Mesothelial cell of epicardium (in vitro differentiated cells): ENCODE results near the gene PDIA5. TPM values are rescaled to one million over a fixed set of nuclear protein-coding genes. Genes with fewer than 3 reads are reported as not detected.
A peak's percentile ranks its signal among the peaks of the same experiment; 100 is the strongest.

Experiments used
- DNase-seq, 2 experiments: peaks; one replicate each; pipeline ENCODE4 v3.0.0; 2021; ENCODE audit warnings: low spot score in 2 of 2; ENCODE audit not compliant: unreplicated experiment in 2 of 2
- H3K27ac Mint-ChIP-seq: 2 replicates; pipeline ENCODE4 v1.8.0; 2021; ENCODE audit warnings: mixed read lengths
- H3K27me3 Mint-ChIP-seq: 2 replicates; pipeline ENCODE4 v1.8.0; 2021; ENCODE audit warnings: low read depth, mixed read lengths
- H3K36me3 Mint-ChIP-seq: 2 replicates; pipeline ENCODE4 v1.8.0; 2021; ENCODE audit warnings: mixed read lengths
- H3K4me1 Mint-ChIP-seq: 2 replicates; pipeline ENCODE4 v1.8.0; 2021; ENCODE audit warnings: mixed read lengths
- H3K4me3 Mint-ChIP-seq: 2 replicates; pipeline ENCODE4 v1.8.0; 2021; ENCODE audit warnings: mild to moderate bottlenecking, moderate library complexity, mixed read lengths
- H3K9me3 Mint-ChIP-seq: 2 replicates; pipeline ENCODE4 v1.8.0; 2021; ENCODE audit warnings: mixed read lengths
- CTCF ChIP-seq: fragments of 200-600 bp; sonication (generic); IDR thresholded peaks from one replicate; pipeline ENCODE4 v1.5.0; 2021; ENCODE audit warnings: antibody characterized with exemption; ENCODE audit not compliant: unreplicated experiment
- total RNA-seq: library from RNA; stranded (reverse); gene quantifications from 3 replicates; pipeline ENCODE4 v1.2.1, GENCODE V29; 2021

The PDIA5 gene
- total RNA-seq, 1 donor from 2014 or later = 19.1 TPM

- TF ChIP-seq CTCF = no peak
- no peaks in the 10 kb centered on the region for H3K27me3 Mint-ChIP-seq
- H3K4me1 Mint-ChIP-seq = peaks cover 22% of the 10 kb centered on the region
- H3K4me3 Mint-ChIP-seq = no peak overlapping the region
- H3K27ac Mint-ChIP-seq = no peak overlapping the region
- peaks cover 2% of the 10 kb centered on the region for H3K36me3 Mint-ChIP-seq
- H3K9me3 Mint-ChIP-seq = no peaks in the 10 kb centered on the region
- no peak for DNase-seq
These were observed 29.3 kb downstream of the PDIA5 start for GRCh38 chr3:123096126-123096525.

- peaks cover 2% of the 10 kb centered on the region for H3K36me3 Mint-ChIP-seq
- DNase-seq = no peak
- no peak overlapping the region for H3K27ac Mint-ChIP-seq
- H3K27me3 Mint-ChIP-seq = no peaks in the 10 kb centered on the region
- H3K9me3 Mint-ChIP-seq = no peaks in the 10 kb centered on the region
- no peak overlapping the region for H3K4me3 Mint-ChIP-seq
- peaks cover 22% of the 10 kb centered on the region for H3K4me1 Mint-ChIP-seq
- TF ChIP-seq CTCF = no peak
These were observed 29.9 kb downstream of the PDIA5 start for GRCh38 chr3:123096731-123097130.

GRCh38 chr3:123098426-123099330 is 31.9 kb downstream of the PDIA5 start:
- H3K27me3 Mint-ChIP-seq = no peaks in the 10 kb centered on the region
- peaks cover 22% of the 10 kb centered on the region for H3K4me1 Mint-ChIP-seq
- peaks cover 5% of the 10 kb centered on the region for H3K36me3 Mint-ChIP-seq
- peak overlapping the region; percentile 90 for H3K27ac Mint-ChIP-seq
- no peaks in the 10 kb centered on the region for H3K9me3 Mint-ChIP-seq
- DNase-seq = no peak
- no peak for TF ChIP-seq CTCF
- H3K4me3 Mint-ChIP-seq = no peak overlapping the region

- Mint-ChIP-seq H3K9me3 (no peaks in the 10 kb centered on the region), H3K36me3 (peaks cover 11% of the 10 kb centered on the region), H3K27me3 (no peaks in the 10 kb centered on the region), H3K4me3 (no peak overlapping the region), H3K27ac (peak overlapping the region; percentile 90), H3K4me1 (peaks cover 22% of the 10 kb centered on the region)
- no peak for TF ChIP-seq CTCF
- no peak for DNase-seq
These were observed 32.7 kb downstream of the PDIA5 start for GRCh38 chr3:123099331-123100192.

GRCh38 chr3:123100193-123100776 is 33.5 kb downstream of the PDIA5 start:
- H3K27ac Mint-ChIP-seq = no peak overlapping the region
- H3K4me1 Mint-ChIP-seq = peaks cover 22% of the 10 kb centered on the region
- H3K9me3 Mint-ChIP-seq = no peaks in the 10 kb centered on the region
- peaks cover 11% of the 10 kb centered on the region for H3K36me3 Mint-ChIP-seq
- no peak overlapping the region for H3K4me3 Mint-ChIP-seq
- TF ChIP-seq CTCF = no peak
- DNase-seq = no peak
- no peaks in the 10 kb centered on the region for H3K27me3 Mint-ChIP-seq
